Natural killer cell (primary cell): ENCODE data around the gene HNRNPK. TPM values are rescaled to one million over a fixed set of nuclear protein-coding genes. Genes with fewer than 3 reads are reported as not detected.

ENCODE experiments used
- ATAC-seq, 3 donors: fragments of 150-1000 bp in 2 of 3; fragments of 200-7000 bp in 1 of 3; cut with Tn5 transposase; 1 replicate in 1 of 3; 2 replicates in 2 of 3; pipeline ENCODE4 v1.10.0; 2021; ENCODE audit warnings: mild to moderate bottlenecking in 2 of 3, moderate library complexity in 2 of 3
- DNase-seq, 2 donors: peaks; one replicate each; pipeline versions ENCODE4 v3.0.0 to v3.0.0-alpha.2; 2013 to 2021; ENCODE audit warnings: mixed read lengths in 1 of 2
- H3K27ac ChIP-seq: one replicate; pipeline ENCODE4 v1.5.1; 2013; ENCODE audit warnings: mild to moderate bottlenecking, low read length
- H3K27me3 ChIP-seq: one replicate; pipeline ENCODE4 v1.6.1; 2013; ENCODE audit warnings: low read length; ENCODE audit not compliant: control insufficient read depth, insufficient read depth
- H3K36me3 ChIP-seq: one replicate; pipeline ENCODE4 v1.6.1; 2013; ENCODE audit warnings: low read length; ENCODE audit not compliant: control insufficient read depth, insufficient read depth
- H3K4me1 ChIP-seq: one replicate; pipeline ENCODE4 v1.6.1; 2013; ENCODE audit warnings: low read length; ENCODE audit not compliant: control insufficient read depth, insufficient read depth
- H3K4me3 ChIP-seq: one replicate; pipeline ENCODE4 v1.5.1; 2013; ENCODE audit warnings: low read length
- H3K9me3 ChIP-seq: one replicate; pipeline ENCODE4 v1.6.1; 2013; ENCODE audit warnings: low read length; ENCODE audit not compliant: control insufficient read depth, insufficient read depth
- H3K27ac Mint-ChIP-seq, 2 donors: one replicate each; pipeline ENCODE4 v1.8.0; 2022; ENCODE audit warnings: mild to moderate bottlenecking in 2 of 2, mixed read lengths in 2 of 2, moderate library complexity in 1 of 2
- H3K27me3 Mint-ChIP-seq, 2 donors: one replicate each; pipeline ENCODE4 v1.8.0; 2022; ENCODE audit warnings: low read depth in 2 of 2, mixed read lengths in 2 of 2
- H3K36me3 Mint-ChIP-seq: one replicate; pipeline ENCODE4 v1.8.0; 2022; ENCODE audit warnings: mixed read lengths
- H3K4me1 Mint-ChIP-seq, 2 donors: one replicate each; pipeline ENCODE4 v1.8.0; 2022; ENCODE audit warnings: mixed read lengths in 2 of 2
- H3K4me3 Mint-ChIP-seq: one replicate; pipeline ENCODE4 v1.8.0; 2022; ENCODE audit warnings: mild to moderate bottlenecking, moderate library complexity, mixed read lengths
- H3K9me3 Mint-ChIP-seq, 2 donors: one replicate each; pipeline ENCODE4 v1.8.0; 2022; ENCODE audit warnings: mixed read lengths in 2 of 2
- WGBS: methylation state at CpG from one replicate; pipeline ENCODE4 v1.1.7; 2013; ENCODE audit warnings: missing lambda C conversion rate; ENCODE audit not compliant: insufficient coverage; 5-methylcytosine and 5-hydroxymethylcytosine counted together
- intact Hi-C: fragments of 100-400 bp; cut with micrococcal nuclease; formaldehyde crosslinking; loops from one replicate; pipeline ENCODE4 v1.14.2; 2022
- total RNA-seq, 4 donors: library from RNA; stranded (reverse); fragments of 120-200 nt in 1 of 4; gene quantifications; one replicate each; pipeline versions ENCODE4 v1.2.3 to v1.2.4, GENCODE V29; 2013 to 2022
- TF ChIP-seq, protein P1 (sequence below): fragments of 200-600 bp; IDR thresholded peaks from one replicate; pipeline ENCODE4 v1.8.0; 2022; ENCODE audit warnings: antibody characterized with exemption

The HNRNPK gene
- total RNA-seq, 3 donors from 2014 or later (not counting 1 experiment from before 2014, with no cell fraction given): 703 to 872 (median 771) TPM

DNA sequence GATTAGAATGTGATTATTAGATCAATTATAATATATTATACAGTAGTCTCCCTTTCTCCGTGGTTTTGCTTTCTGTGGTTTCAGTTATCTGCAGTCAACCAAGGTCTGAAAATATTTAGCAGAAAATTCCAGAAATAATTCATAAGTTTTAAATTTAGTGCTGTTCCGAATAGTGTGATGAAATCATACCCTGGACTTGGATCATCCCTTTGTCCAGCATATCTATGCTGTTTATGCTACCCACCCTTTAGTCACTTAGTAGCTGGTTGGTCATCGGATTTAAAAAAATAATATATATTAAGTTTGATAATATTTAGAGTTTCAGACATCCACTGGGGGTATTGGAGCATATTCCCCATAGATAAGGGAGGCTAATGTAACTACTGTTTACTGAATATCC lies 20.2 kb upstream of the HNRNPK start:
- no peaks in the 10 kb centered on the region for H3K9me3 ChIP-seq
- intact Hi-C loops: no loop called here
- Mint-ChIP-seq H3K27ac (no peak overlapping the region), H3K9me3 (no peaks in the 10 kb centered on the region), H3K4me1 (peaks cover 10 to 12% of the 10 kb centered on the region in 2 donors), H3K36me3 (peaks cover 12% of the 10 kb centered on the region), H3K27me3 (no peaks in the 10 kb centered on the region), H3K4me3 (no peak overlapping the region)
- peaks cover 6% of the 10 kb centered on the region for H3K36me3 ChIP-seq
- TF ChIP-seq, protein P1, sequence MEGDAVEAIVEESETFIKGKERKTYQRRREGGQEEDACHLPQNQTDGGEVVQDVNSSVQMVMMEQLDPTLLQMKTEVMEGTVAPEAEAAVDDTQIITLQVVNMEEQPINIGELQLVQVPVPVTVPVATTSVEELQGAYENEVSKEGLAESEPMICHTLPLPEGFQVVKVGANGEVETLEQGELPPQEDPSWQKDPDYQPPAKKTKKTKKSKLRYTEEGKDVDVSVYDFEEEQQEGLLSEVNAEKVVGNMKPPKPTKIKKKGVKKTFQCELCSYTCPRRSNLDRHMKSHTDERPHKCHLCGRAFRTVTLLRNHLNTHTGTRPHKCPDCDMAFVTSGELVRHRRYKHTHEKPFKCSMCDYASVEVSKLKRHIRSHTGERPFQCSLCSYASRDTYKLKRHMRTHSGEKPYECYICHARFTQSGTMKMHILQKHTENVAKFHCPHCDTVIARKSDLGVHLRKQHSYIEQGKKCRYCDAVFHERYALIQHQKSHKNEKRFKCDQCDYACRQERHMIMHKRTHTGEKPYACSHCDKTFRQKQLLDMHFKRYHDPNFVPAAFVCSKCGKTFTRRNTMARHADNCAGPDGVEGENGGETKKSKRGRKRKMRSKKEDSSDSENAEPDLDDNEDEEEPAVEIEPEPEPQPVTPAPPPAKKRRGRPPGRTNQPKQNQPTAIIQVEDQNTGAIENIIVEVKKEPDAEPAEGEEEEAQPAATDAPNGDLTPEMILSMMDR: no peak
- H3K27ac ChIP-seq: no peak overlapping the region
- WGBS: 93% methylated on average over 2 of the region's 3 CpGs
- H3K4me1 ChIP-seq: no peaks in the 10 kb centered on the region
- no peaks in the 10 kb centered on the region for H3K27me3 ChIP-seq
- DNase-seq: no peak
- H3K4me3 ChIP-seq: no peak overlapping the region
- no peak for ATAC-seq

DNA sequence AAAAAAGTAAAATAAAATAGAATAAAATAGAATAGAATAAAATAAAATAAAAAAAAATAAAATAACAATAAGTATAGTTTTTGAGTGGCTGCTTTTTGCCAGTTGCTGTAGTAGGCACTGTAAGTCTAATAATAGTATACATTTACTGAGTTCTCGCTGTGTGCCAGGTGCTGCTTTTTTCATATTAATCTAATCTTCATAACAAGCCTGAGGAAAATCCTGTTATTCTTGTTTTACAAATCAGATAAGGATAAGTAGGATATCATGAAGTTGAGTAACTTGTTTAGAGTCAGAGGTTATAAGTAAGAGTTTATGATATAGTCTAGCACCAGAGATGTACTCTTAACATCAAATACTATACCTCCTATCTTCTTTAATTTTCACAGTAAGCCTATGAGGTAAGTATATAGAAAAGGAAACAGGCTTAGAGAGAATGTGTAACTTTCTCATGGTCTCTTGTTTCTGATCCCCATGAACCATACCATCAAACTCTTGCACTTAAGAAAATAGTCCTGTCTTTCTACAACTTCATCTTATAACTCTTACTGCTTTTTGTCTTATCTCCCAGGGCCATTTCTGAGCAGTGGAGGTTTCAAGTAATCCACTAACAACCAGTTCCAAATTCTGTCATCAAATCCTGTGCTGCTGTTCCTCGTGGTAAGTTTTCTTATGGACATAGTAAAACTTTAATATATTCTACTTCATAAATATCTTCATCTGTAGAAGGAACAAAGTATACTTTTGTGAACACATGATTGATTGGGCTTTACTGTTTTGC lies 19.3 kb upstream of the HNRNPK start:
- no peaks in the 10 kb centered on the region for H3K27me3 Mint-ChIP-seq
- TF ChIP-seq, protein P1: no peak
- DNase-seq (no peak), ATAC-seq (no peak)
- Histone ChIP-seq H3K4me3 (no peak overlapping the region), H3K9me3 (no peaks in the 10 kb centered on the region), H3K27me3 (no peaks in the 10 kb centered on the region), H3K36me3 (peaks cover 6% of the 10 kb centered on the region), H3K27ac (no peak overlapping the region), H3K4me1 (no peaks in the 10 kb centered on the region)
- H3K9me3 Mint-ChIP-seq: no peaks in the 10 kb centered on the region
- H3K27ac Mint-ChIP-seq: no peak overlapping the region
- no peak overlapping the region for H3K4me3 Mint-ChIP-seq
- no CpG with 5 or more reads among the region's 2 CpGs for WGBS
- peaks cover 10 to 12% of the 10 kb centered on the region in 2 donors for H3K4me1 Mint-ChIP-seq
- intact Hi-C loops: no loop called here
- H3K36me3 Mint-ChIP-seq: peaks cover 12% of the 10 kb centered on the region

DNA sequence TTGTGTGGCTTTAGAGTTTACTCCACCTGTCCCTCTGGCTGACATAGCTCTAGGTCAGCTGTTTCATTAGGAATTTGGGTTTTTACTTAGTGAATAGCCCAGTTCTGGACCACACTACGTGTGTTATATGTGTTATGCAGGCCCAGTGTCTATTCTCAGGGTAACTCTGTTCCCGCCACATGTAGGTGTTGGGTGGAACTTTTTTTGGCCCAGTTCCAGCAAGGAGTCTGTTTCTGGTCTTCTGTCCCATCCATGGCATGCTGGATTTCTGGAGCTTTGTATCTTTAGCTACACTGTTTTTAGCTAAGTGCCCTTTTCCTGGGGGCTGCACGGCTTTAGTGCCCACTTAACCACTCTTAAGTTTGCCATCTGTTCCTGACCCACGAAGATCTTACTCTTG lies 16.1 kb upstream of the HNRNPK start:
- Mint-ChIP-seq H3K4me1 (no peaks in the 10 kb centered on the region), H3K27me3 (no peaks in the 10 kb centered on the region), H3K9me3 (no peaks in the 10 kb centered on the region), H3K4me3 (no peak overlapping the region), H3K36me3 (peaks cover 3% of the 10 kb centered on the region), H3K27ac (no peak overlapping the region)
- no peak for DNase-seq
- H3K36me3 ChIP-seq: peaks cover 2% of the 10 kb centered on the region
- WGBS: 99% methylated on average over 4 of the region's 4 CpGs
- no peak overlapping the region for H3K27ac ChIP-seq
- no peaks in the 10 kb centered on the region for H3K4me1 ChIP-seq
- H3K4me3 ChIP-seq: no peak overlapping the region
- TF ChIP-seq, protein P1: no peak
- no peak for ATAC-seq
- no peaks in the 10 kb centered on the region for H3K9me3 ChIP-seq
- intact Hi-C loops: no loop called here
- no peaks in the 10 kb centered on the region for H3K27me3 ChIP-seq

DNA sequence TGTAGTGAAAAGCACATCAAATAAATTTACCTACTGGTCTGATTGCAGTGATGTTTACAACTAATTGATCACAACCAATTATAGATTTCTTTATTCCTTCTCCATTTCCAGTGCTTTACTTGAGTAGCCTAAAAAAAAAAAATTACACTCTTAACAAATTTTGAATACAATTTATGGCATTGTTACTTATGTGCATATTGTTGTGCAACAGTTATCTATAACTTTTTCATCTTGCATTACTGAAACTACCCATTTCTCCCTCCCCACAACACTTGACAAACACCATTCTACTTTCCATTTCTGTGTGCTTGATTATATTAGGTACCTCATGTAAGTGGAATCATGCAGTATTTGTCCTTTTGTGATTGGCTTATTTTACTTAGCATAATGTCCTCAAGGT lies 12.9 kb upstream of the HNRNPK start:
- no peak overlapping the region for H3K4me3 Mint-ChIP-seq
- H3K27me3 Mint-ChIP-seq: no peaks in the 10 kb centered on the region
- Histone ChIP-seq H3K9me3 (no peaks in the 10 kb centered on the region), H3K27me3 (no peaks in the 10 kb centered on the region), H3K4me3 (no peak overlapping the region), H3K27ac (no peak overlapping the region), H3K4me1 (no peaks in the 10 kb centered on the region), H3K36me3 (peaks cover 5% of the 10 kb centered on the region)
- peaks cover under 1 to 2% of the 10 kb centered on the region in 2 donors for H3K4me1 Mint-ChIP-seq
- no peak overlapping the region for H3K27ac Mint-ChIP-seq
- TF ChIP-seq, protein P1: no peak
- no peaks in the 10 kb centered on the region for H3K9me3 Mint-ChIP-seq
- no peaks in the 10 kb centered on the region for H3K36me3 Mint-ChIP-seq
- DNase-seq (no peak), ATAC-seq (no peak)
- intact Hi-C loops: no loop called here
